NCI-H774 (cell line): Measurements from ENCODE around the gene TERT.

Source experiments
- DNase-seq: peaks from one replicate; lab custom pipeline; 2025; lab: John Stamatoyannopoulos, UW

Gene TERT

GRCh38 chr5:1318659-1319251, 23.9 kb upstream of the TERT start:
- DNase-seq, result no peak

GRCh38 chr5:1317921-1318565, 23.2 kb upstream of the TERT start:
- no peak for DNase-seq

- no peak for DNase-seq
Measured at GRCh38 chr5:1316588-1317340, 21.9 kb upstream of the TERT start.

GRCh38 chr5:1315709-1316587, 21.1 kb upstream of the TERT start:
- peak; percentile 99 for DNase-seq

- DNase-seq, result no peak
Measured at GRCh38 chr5:1315018-1315708, 20.3 kb upstream of the TERT start.

- DNase-seq, result no peak
Measured at GRCh38 chr5:1314564-1314982, 19.7 kb upstream of the TERT start.

- no peak for DNase-seq
Measured at GRCh38 chr5:1312993-1313833, 18.3 kb upstream of the TERT start.

- DNase-seq, result no peak
Measured at GRCh38 chr5:1312206-1312605, 17.3 kb upstream of the TERT start.

- DNase-seq, result no peak
Measured at GRCh38 chr5:1311439-1312055, 16.7 kb upstream of the TERT start.

GRCh38 chr5:1310118-1310517, 15.2 kb upstream of the TERT start:
- DNase-seq, result no peak

GRCh38 chr5:1304033-1304432, 9.2 kb upstream of the TERT start:
- DNase-seq, result no peak

- DNase-seq, result no peak
Measured at GRCh38 chr5:1302258-1302657, 7.4 kb upstream of the TERT start.

GRCh38 chr5:1300581-1301083, 5.8 kb upstream of the TERT start:
- no peak for DNase-seq

- DNase-seq, result no peak
Measured at GRCh38 chr5:1299961-1300360, 5.1 kb upstream of the TERT start.

GRCh38 chr5:1299511-1299850, 4.6 kb upstream of the TERT start:
- DNase-seq, result no peak

- DNase-seq, result no peak
Measured at GRCh38 chr5:1298723-1299510, 4.0 kb upstream of the TERT start.

- DNase-seq, result no peak
Measured at GRCh38 chr5:1298067-1298551, 3.2 kb upstream of the TERT start.

- DNase-seq, result no peak
Measured at GRCh38 chr5:1297243-1297642, 2.4 kb upstream of the TERT start.

GRCh38 chr5:1295650-1296037, 776 bp upstream of the TERT start:
- DNase-seq, result no peak
